ENCODE data around the gene TBXAS1. TPM values are rescaled to one million over a fixed set of nuclear protein-coding genes. Genes with fewer than 3 reads are reported as not detected.

The TBXAS1 gene
- total RNA-seq, 2 donors from 2014 or later: 3.6 to 10.6 TPM

DNA sequence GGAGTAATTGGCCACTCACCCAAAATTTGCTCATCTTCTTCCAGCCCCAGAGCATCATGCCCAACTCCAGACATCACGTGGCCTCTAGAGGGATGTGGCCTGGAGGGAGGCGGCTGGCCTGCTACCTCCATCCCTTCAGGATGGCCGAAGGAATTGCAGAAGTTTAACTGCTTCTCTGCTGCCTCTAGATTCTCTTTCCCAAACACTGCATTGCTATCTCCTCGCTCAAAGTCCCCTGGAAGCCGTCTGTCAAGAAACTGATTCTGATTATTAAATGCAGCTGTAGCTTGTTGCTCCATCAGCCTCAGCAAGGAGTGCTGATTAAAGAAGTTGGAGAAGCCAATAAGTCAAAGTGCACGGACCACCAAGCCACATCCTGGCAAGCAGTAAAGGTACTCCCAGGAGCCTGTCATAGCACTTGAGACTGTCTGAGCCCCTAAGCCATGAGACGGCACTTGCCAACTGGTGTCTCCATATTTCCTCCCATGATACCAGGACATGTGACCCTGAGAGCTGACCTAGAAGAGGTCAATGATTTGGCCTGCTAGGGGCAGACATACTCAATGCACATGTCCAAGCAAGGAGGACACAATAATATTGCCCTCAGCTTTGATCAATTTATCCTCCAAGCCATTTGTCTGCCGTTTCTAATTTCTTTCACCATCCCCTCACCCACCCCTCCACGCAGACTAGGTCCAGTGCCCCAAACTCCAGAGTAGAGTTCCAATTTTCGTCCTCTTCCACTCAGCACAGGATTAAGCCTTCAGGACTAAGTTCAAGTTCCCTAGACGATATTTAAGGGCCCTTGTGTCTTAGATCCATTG is 84.2 kb downstream of the TBXAS1 start:
- no peaks in the 10 kb centered on the region for H3K36me3 ChIP-seq (replicated peaks in 1 of 2; ENCODE audit: insufficient read depth in 1 of 2, low read depth in 2 of 2)
- WGBS, 2 donors: 86 to 91% methylated on average over 11 of the region's 11 CpGs
- ATAC-seq (no peak), DNase-seq (no peak)
- H3K4me1 ChIP-seq: peaks cover 16% of the 10 kb centered on the region
- no peaks in the 10 kb centered on the region for H3K9me3 ChIP-seq
- H3K27ac ChIP-seq: no peak overlapping the region
- H3K4me3 ChIP-seq: no peak overlapping the region
- TF ChIP-seq POLR2A (IDR thresholded peaks at IDR 0.05) (no peak), CTCF (IDR thresholded peaks at IDR 0.05) (no peak)
- intact Hi-C loops (cut with DNase I): no loop called here
- no peaks in the 10 kb centered on the region for H3K27me3 ChIP-seq

DNA sequence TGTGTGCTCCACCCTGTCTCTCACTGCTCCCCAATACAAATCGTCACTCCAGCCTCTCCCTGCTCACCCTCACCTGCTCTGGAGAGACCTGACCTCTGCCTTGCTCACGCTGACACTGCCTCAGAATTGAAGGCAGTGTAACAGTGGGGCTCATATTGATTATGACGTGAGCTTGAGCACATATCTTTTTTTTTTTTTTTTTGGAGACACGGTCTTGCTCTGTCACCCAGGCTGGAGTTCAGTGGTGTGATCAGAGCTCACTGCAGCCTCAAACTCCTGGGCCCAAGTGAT is 84.7 kb downstream of the TBXAS1 start:
- WGBS, 2 donors: 56 to 92% methylated on average over 4 of the region's 4 CpGs
- TF ChIP-seq CTCF (IDR thresholded peaks at IDR 0.05) (no peak), POLR2A (IDR thresholded peaks at IDR 0.05) (no peak)
- H3K27me3 ChIP-seq: no peaks in the 10 kb centered on the region
- H3K4me3 ChIP-seq: no peak overlapping the region
- no peaks in the 10 kb centered on the region for H3K36me3 ChIP-seq (replicated peaks in 1 of 2; ENCODE audit: insufficient read depth in 1 of 2, low read depth in 2 of 2)
- no peak overlapping the region for H3K27ac ChIP-seq
- no peaks in the 10 kb centered on the region for H3K9me3 ChIP-seq
- H3K4me1 ChIP-seq: peaks cover 16% of the 10 kb centered on the region
- ATAC-seq (no peak), DNase-seq (no peak)
- intact Hi-C loops (cut with DNase I): no loop called here

- Histone ChIP-seq H3K27ac (no peak overlapping the region), H3K4me1 (peaks cover 16% of the 10 kb centered on the region), H3K27me3 (no peaks in the 10 kb centered on the region), H3K4me3 (no peak overlapping the region), H3K36me3 (replicated peaks in 1 of 2; ENCODE audit: insufficient read depth in 1 of 2, low read depth in 2 of 2) (no peaks in the 10 kb centered on the region), H3K9me3 (no peaks in the 10 kb centered on the region)
- TF ChIP-seq CTCF (IDR thresholded peaks at IDR 0.05) (no peak), POLR2A (IDR thresholded peaks at IDR 0.05) (no peak)
- 90 to 91% methylated on average over 6 of the region's 6 CpGs for WGBS, 2 donors
- ATAC-seq (no peak), DNase-seq (no peak)
- intact Hi-C loops (cut with DNase I): no loop called here
These were observed 85.5 kb downstream of the TBXAS1 start for GRCh38 chr7:139914306-139915267.

DNA sequence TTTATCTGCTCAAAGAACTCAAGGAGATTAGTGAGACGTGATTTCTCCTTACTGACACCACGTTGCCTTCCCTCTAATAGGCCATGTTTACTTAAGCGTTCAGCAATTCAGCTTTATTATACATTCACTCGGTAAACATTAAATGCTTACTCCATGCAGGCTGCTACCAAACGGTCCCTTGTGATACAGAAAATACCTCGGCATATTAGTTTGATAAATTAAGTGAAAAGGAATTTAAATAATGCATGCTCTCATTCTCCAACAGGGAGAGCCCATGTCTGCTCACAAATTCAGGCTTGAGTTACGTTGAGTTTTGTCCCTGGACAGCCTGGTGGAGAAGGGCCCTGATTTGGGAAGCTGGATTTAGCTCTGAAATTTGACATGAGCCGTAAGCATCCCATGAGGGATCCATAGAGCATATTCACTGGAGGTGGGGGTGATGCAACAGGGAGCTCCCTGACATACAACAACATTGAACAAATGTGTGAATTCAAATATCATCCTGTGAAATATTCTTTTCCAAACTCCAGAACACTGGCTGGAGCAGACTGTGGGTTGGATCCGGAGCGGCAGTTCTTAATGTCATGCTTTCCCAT is 86.3 kb downstream of the TBXAS1 start:
- Histone ChIP-seq H3K27ac (peak overlapping the region in 1 of 4 donors; percentile 57), H3K27me3 (no peaks in the 10 kb centered on the region), H3K36me3 (replicated peaks in 1 of 2; ENCODE audit: insufficient read depth in 1 of 2, low read depth in 2 of 2) (no peaks in the 10 kb centered on the region), H3K4me1 (peaks cover 16% of the 10 kb centered on the region), H3K4me3 (no peak overlapping the region), H3K9me3 (no peaks in the 10 kb centered on the region)
- intact Hi-C loops (cut with DNase I): no loop called here
- TF ChIP-seq POLR2A (IDR thresholded peaks at IDR 0.05) (no peak), CTCF (IDR thresholded peaks at IDR 0.05) (no peak)
- no peak for ATAC-seq
- 67 to 71% methylated on average over 10 of the region's 10 CpGs for WGBS, 2 donors
- DNase-seq: no peak
